ENCODE data around the gene FBXL7. TPM values are rescaled to one million over a fixed set of nuclear protein-coding genes. Genes with fewer than 3 reads are reported as not detected.

FBXL7 gene
- total and polyA plus RNA-seq, 12 donors, result 8.7 to 33.4 (median 23.5) TPM

DNA sequence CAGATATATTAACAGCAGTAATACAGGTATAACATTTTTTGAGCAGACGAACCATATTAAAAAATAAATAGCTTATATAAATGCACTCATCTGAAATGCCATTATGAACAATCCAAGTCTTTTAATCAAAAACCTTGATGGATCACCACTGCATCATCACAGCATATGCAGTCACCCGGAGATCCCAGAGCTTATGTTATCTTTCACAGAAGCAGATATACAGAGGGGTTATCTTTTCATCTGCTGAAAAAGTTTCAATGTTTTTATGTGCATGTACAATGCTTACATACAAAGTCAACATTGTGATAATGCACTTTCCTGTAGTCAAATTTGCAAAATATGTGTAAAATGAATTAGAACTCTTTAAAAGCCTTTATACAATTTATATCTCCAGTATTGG lies 211.9 kb downstream of the FBXL7 start:
- DNase-seq, result no peak
- Histone ChIP-seq H3K27me3 (no peaks in the 10 kb centered on the region), H3K4me3 (no peak overlapping the region), H3K4me1 (peaks cover 0 to 43% (median 24%) of the 10 kb centered on the region in 9 donors), H3K9me3 (no peaks in the 10 kb centered on the region), H3K36me3 (no peaks in the 10 kb centered on the region), H3K27ac (no peak overlapping the region)
- no peak for ATAC-seq
- intact Hi-C loops (cut with DNase I), result no loop called here
- WGBS, 2 donors, result 97 to 99% methylated on average over 2 of the region's 2 CpGs
- TF ChIP-seq CTCF (IDR thresholded peaks at IDR 0.05), result no peak

- 80 to 81% methylated on average over 2 of the region's 2 CpGs for WGBS, 2 donors
- no peaks in the 10 kb centered on the region for H3K9me3 ChIP-seq
- H3K36me3 ChIP-seq, result no peaks in the 10 kb centered on the region
- no peak overlapping the region for H3K4me3 ChIP-seq
- no peaks in the 10 kb centered on the region for H3K27me3 ChIP-seq
- ATAC-seq (no peak), DNase-seq (no peak)
- intact Hi-C loops (cut with DNase I), result no loop called here
- H3K27ac ChIP-seq, result no peak overlapping the region
- TF ChIP-seq CTCF (IDR thresholded peaks at IDR 0.05), result no peak
- H3K4me1 ChIP-seq, result peaks cover 0 to 52% (median 46%) of the 10 kb centered on the region in 9 donors
Observed at GRCh38 chr5:15715535-15715934, 215.6 kb downstream of the FBXL7 start.

- H3K4me1 ChIP-seq, result peaks cover 0 to 53% (median 46%) of the 10 kb centered on the region in 9 donors
Observed at GRCh38 chr5:15715967-15716366, 216.0 kb downstream of the FBXL7 start.

DNA sequence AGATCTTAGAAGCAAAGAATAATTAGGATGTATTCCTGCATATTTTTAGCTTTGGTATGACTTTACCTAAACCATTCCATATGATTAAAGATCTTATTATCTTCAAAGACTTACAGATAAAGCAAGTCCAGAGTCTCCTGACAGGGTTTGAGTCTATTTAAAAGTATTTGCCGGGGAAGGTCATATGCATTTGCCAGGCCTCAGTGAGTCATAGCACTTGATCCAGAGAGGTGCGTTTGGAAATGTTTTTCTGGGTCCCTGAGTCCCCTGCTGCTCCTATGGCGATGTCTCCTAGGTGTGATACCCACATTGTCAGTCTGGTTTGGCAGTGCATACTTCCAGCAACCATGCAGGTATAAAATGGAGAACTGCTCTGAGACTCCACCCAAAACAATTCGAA lies 217.0 kb downstream of the FBXL7 start:
- intact Hi-C loops (cut with DNase I), result no loop called here
- H3K4me3 ChIP-seq, result no peak overlapping the region
- no peaks in the 10 kb centered on the region for H3K36me3 ChIP-seq
- H3K27ac ChIP-seq, result peak overlapping the region in 2 of 10 donors; percentile 14 to 29
- H3K4me1 ChIP-seq, result peaks cover 0 to 57% (median 46%) of the 10 kb centered on the region in 9 donors
- no peaks in the 10 kb centered on the region for H3K9me3 ChIP-seq
- DNase-seq, result no peak
- WGBS, 2 donors, result 49 to 56% methylated on average over 4 of the region's 4 CpGs
- ATAC-seq, result peak in 6 of 8 donors; percentile 16 to 78 (median 60)
- no peak for TF ChIP-seq CTCF (IDR thresholded peaks at IDR 0.05)
- H3K27me3 ChIP-seq, result no peaks in the 10 kb centered on the region

More at GRCh38 chr5:15715967-15716366, 216.0 kb downstream of the FBXL7 start:
- Histone ChIP-seq H3K36me3 (no peaks in the 10 kb centered on the region), H3K27ac (no peak overlapping the region), H3K27me3 (no peaks in the 10 kb centered on the region), H3K9me3 (no peaks in the 10 kb centered on the region), H3K4me3 (no peak overlapping the region)
- ATAC-seq (peak in 1 of 8 donors; percentile 13), DNase-seq (no peak)
- WGBS, 2 donors, result 41 to 54% methylated on average over 5 of the region's 5 CpGs
- no peak for TF ChIP-seq CTCF (IDR thresholded peaks at IDR 0.05)
- intact Hi-C loops (cut with DNase I), result no loop called here

All from heart right ventricle (tissue), 16 donors.